GM10248 (cell line): ENCODE data around the gene USHBP1.

Source experiments
- CTCF ChIA-PET: fragments of 300-600 bp; sonication (Branson Sonifier 250); formaldehyde crosslinking; extraction: SDS; loops from one replicate; lab custom pipeline; 2021; ENCODE audit warnings: antibody characterized with exemption; lab: Yijun Ruan, JAX
- POLR2A ChIA-PET: fragments of 350-650 bp; sonication (Branson Sonifier 250); formaldehyde crosslinking; extraction: SDS; loops from one replicate; lab custom pipeline; 2020; ENCODE audit warnings: antibody characterized with exemption; lab: Yijun Ruan, JAX
- DNase-seq: peaks from one replicate; pipeline ENCODE4 v3.0.0; 2012; ENCODE audit errors: extremely low spot score
- TF ChIP-seq, protein P1 (sequence below): IDR thresholded peaks from 2 replicates; pipeline ENCODE4 v1.5.1; 2012; ENCODE audit warnings: mild to moderate bottlenecking, low read depth; ENCODE audit errors: extremely low read depth, missing control alignments, control extremely low read depth

Gene USHBP1

DNA sequence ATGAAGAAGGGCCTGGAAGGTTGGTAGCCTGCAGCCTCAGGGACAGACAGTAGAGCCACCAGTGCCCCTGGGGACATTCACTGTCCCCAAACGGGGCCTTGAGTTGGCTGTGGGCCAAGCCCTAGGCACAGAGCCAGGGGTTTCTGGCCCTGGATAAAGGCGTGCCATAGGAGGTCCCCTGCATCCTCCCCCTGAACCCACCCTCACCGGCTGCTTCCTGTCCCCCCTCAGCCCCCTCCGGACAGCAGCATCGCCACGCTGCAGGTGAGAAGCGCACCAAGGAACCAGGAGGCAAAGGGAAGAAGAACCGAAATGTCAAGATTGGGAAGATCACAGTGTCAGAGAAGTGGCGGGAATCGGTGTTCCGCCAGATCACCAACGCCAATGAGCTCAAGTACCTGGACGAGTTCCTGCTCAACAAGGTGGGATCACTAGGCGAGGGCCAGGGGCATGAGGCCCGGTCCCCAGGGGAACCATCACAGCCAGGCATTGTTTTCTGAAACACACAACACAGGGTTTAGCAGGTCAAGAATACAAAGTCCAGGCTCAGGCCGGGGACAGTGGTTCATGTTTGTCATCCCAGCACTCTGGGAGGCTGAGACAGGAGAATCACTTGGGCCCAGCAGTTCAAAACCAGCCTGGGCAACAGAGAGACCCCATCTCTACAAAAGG is 64.0 kb downstream of the USHBP1 start:
- TF ChIP-seq, protein P1, sequence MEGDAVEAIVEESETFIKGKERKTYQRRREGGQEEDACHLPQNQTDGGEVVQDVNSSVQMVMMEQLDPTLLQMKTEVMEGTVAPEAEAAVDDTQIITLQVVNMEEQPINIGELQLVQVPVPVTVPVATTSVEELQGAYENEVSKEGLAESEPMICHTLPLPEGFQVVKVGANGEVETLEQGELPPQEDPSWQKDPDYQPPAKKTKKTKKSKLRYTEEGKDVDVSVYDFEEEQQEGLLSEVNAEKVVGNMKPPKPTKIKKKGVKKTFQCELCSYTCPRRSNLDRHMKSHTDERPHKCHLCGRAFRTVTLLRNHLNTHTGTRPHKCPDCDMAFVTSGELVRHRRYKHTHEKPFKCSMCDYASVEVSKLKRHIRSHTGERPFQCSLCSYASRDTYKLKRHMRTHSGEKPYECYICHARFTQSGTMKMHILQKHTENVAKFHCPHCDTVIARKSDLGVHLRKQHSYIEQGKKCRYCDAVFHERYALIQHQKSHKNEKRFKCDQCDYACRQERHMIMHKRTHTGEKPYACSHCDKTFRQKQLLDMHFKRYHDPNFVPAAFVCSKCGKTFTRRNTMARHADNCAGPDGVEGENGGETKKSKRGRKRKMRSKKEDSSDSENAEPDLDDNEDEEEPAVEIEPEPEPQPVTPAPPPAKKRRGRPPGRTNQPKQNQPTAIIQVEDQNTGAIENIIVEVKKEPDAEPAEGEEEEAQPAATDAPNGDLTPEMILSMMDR, result no peak
- CTCF ChIA-PET, result interaction anchor here (1.2 kb wide), 1 partner anchor 44 kb away, joined by 3 read pairs; no protein-coding TSS in a partner anchor
- DNase-seq, result no peak
- POLR2A ChIA-PET, result no interaction called here
